Hematopoietic multipotent progenitor cell treated with erythropoietin and hydrocortisone succinate and interleukin-3 and kit ligand, for 6 days (in vitro differentiated cells): ENCODE results near the gene BEAN1.

Experiments
- DNase-seq: peaks from one replicate; pipeline ENCODE4 v3.0.0-alpha.2; 2015

BEAN1 gene

GRCh38 chr16:66427036-66427860, at the start of gene BEAN1:
TSS of gene BEAN1 (plus strand) at chr16:66427295. CDS start at chr16:66437677, 10,382 bp downstream.
- peak; percentile 18 for DNase-seq

GRCh38 chr16:66377324-66377723, 49.8 kb upstream of the BEAN1 start:
- DNase-seq, result no peak

GRCh38 chr16:66378741-66379570, 48.1 kb upstream of the BEAN1 start:
- DNase-seq, result no peak

GRCh38 chr16:66379571-66379941, 47.5 kb upstream of the BEAN1 start:
- no peak for DNase-seq

- no peak for DNase-seq
These were observed 46.7 kb upstream of the BEAN1 start for GRCh38 chr16:66380421-66380820.

GRCh38 chr16:66381585-66382170, 45.4 kb upstream of the BEAN1 start:
- no peak for DNase-seq

- no peak for DNase-seq
These were observed 44.7 kb upstream of the BEAN1 start for GRCh38 chr16:66382171-66382965.

- DNase-seq, result no peak
These were observed 44.2 kb upstream of the BEAN1 start for GRCh38 chr16:66382966-66383299.

GRCh38 chr16:66383551-66383950, 43.5 kb upstream of the BEAN1 start:
- no peak for DNase-seq

- DNase-seq, result no peak
These were observed 41.7 kb upstream of the BEAN1 start for GRCh38 chr16:66385415-66385814.

- DNase-seq, result no peak
These were observed 40.2 kb upstream of the BEAN1 start for GRCh38 chr16:66386629-66387622.

GRCh38 chr16:66387817-66388332, 39.2 kb upstream of the BEAN1 start:
- no peak for DNase-seq

GRCh38 chr16:66388350-66389139, 38.5 kb upstream of the BEAN1 start:
- no peak for DNase-seq

- DNase-seq, result no peak
These were observed 37.6 kb upstream of the BEAN1 start for GRCh38 chr16:66389256-66390176.

GRCh38 chr16:66390346-66391108, 36.6 kb upstream of the BEAN1 start:
- no peak for DNase-seq

GRCh38 chr16:66391726-66392670, 35.1 kb upstream of the BEAN1 start:
- no peak for DNase-seq

GRCh38 chr16:66395806-66396555, 31.1 kb upstream of the BEAN1 start:
- no peak for DNase-seq
